Neural cell (in vitro differentiated cells): ENCODE results near the gene OTUD5. TPM values are rescaled to one million over a fixed set of nuclear protein-coding genes. Genes with fewer than 3 reads are reported as not detected.

ENCODE experiments used
- H2AFZ ChIP-seq: fragments of 200-600, 300-800 bp; sonication (generic), shearing (Covaris generic); 2 replicates; pipeline ENCODE4 v1.6.0; 2014; ENCODE audit warnings: low read depth, mild to moderate bottlenecking, antibody characterized with exemption, low read length, moderate library complexity
- H3F3A ChIP-seq: fragments of 200-600 bp; shearing (Covaris generic); 2 replicates; pipeline ENCODE4 v1.6.1; 2016; ENCODE audit warnings: mild to moderate bottlenecking, moderate library complexity, mixed read lengths, antibody characterized with exemption, low read length; ENCODE audit not compliant: insufficient read depth, poor library complexity, severe bottlenecking
- H3K27ac ChIP-seq: fragments of 200-600, 300-800 bp; sonication (generic), shearing (Covaris generic); 2 replicates; pipeline ENCODE4 v1.5.1; 2014; ENCODE audit warnings: mild to moderate bottlenecking, low read length, moderate library complexity
- H3K27me3 ChIP-seq: fragments of 300-800, 200-600 bp; sonication (generic), shearing (Covaris generic); 2 replicates; pipeline ENCODE4 v1.6.0; 2014; ENCODE audit warnings: mild to moderate bottlenecking, low read depth, low read length, moderate library complexity; ENCODE audit not compliant: insufficient read depth
- H3K36me3 ChIP-seq: fragments of 300-800, 200-600 bp; sonication (generic), shearing (Covaris generic); 2 replicates; pipeline ENCODE4 v1.5.1; 2014; ENCODE audit warnings: mild to moderate bottlenecking, antibody characterized with exemption, low read length, moderate library complexity; ENCODE audit not compliant: insufficient read depth
- H3K4me2 ChIP-seq: fragments of 300-800, 200-600 bp; sonication (generic), shearing (Covaris generic); 2 replicates; pipeline ENCODE4 v1.6.0; 2014; ENCODE audit warnings: mild to moderate bottlenecking, low read length
- H3K4me3 ChIP-seq: fragments of 300-800, 200-600 bp; sonication (generic), shearing (Covaris generic); 2 replicates; pipeline ENCODE4 v1.5.1; 2014; ENCODE audit warnings: mild to moderate bottlenecking, low read length, moderate library complexity
- H3K79me2 ChIP-seq: fragments of 200-600 bp; shearing (Covaris generic); replicated peaks from 2 replicates; pipeline ENCODE4 v1.6.0; 2014; ENCODE audit warnings: mild to moderate bottlenecking, low read length, moderate library complexity; ENCODE audit not compliant: insufficient read depth
- H3K9ac ChIP-seq: fragments of 300-800, 200-600 bp; sonication (generic), shearing (Covaris generic); 2 replicates; pipeline ENCODE4 v1.6.1; 2016; ENCODE audit warnings: mild to moderate bottlenecking, low read length, mixed read lengths
- H3K9me2 ChIP-seq: fragments of 200-600 bp; shearing (Covaris generic); 2 replicates; pipeline ENCODE4 v1.6.1; 2016; ENCODE audit warnings: mild to moderate bottlenecking, low read length, mixed read lengths; ENCODE audit not compliant: insufficient read depth
- H3K9me3 ChIP-seq: fragments of 200-600, 300-800 bp; sonication (generic), shearing (Covaris generic); 2 replicates; pipeline ENCODE4 v1.6.1; 2016; ENCODE audit warnings: mild to moderate bottlenecking, mixed run types, low read length, moderate library complexity, mixed read lengths
- H4K20me1 ChIP-seq: fragments of 200-600 bp; shearing (Covaris generic); 2 replicates; pipeline ENCODE4 v1.6.1; 2016; ENCODE audit warnings: mild to moderate bottlenecking, mixed run types; ENCODE audit not compliant: insufficient read depth
- CTCF ChIP-seq: fragments of 450-650 bp; IDR thresholded peaks from 2 replicates; pipeline ENCODE4 v1.5.1; 2014; ENCODE audit warnings: antibody characterized with exemption, mild to moderate bottlenecking, moderate library complexity; ENCODE audit not compliant: poor library complexity, severe bottlenecking
- EP300 ChIP-seq: fragments of 450-650 bp; conservative IDR thresholded peaks from 2 replicates; pipeline ENCODE4 v1.6.1; 2014; ENCODE audit warnings: antibody characterized with exemption, mild to moderate bottlenecking, moderate library complexity; ENCODE audit not compliant: poor library complexity, severe bottlenecking
- EZH2 ChIP-seq: fragments of 200-600, 300-800 bp; shearing (Covaris generic), sonication (generic); IDR thresholded peaks from 2 replicates; pipeline ENCODE4 v1.6.1; 2014; ENCODE audit warnings: antibody characterized with exemption, low read length, borderline replicate concordance, mild to moderate bottlenecking; ENCODE audit not compliant: insufficient read depth, poor library complexity, severe bottlenecking
- MXI1 ChIP-seq: fragments of 450-650 bp; conservative IDR thresholded peaks from 2 replicates; pipeline ENCODE4 v1.6.1; 2014; ENCODE audit warnings: antibody characterized with exemption, mild to moderate bottlenecking; ENCODE audit not compliant: poor library complexity, severe bottlenecking
- POLR2AphosphoS5 ChIP-seq: IDR thresholded peaks from 2 replicates; pipeline ENCODE4 v1.6.1; 2012
- RAD21 ChIP-seq: fragments of 450-650 bp; conservative IDR thresholded peaks from 2 replicates; pipeline ENCODE4 v1.6.1; 2014; ENCODE audit warnings: antibody characterized with exemption, mild to moderate bottlenecking, moderate library complexity
- REST ChIP-seq: IDR thresholded peaks from 2 replicates; pipeline ENCODE4 v1.6.1; 2012; ENCODE audit warnings: borderline replicate concordance
- SMC3 ChIP-seq: fragments of 450-650 bp; conservative IDR thresholded peaks from 2 replicates; pipeline ENCODE4 v1.6.1; 2014; ENCODE audit warnings: antibody characterized with exemption, mild to moderate bottlenecking, moderate library complexity; ENCODE audit not compliant: poor library complexity
- TAF1 ChIP-seq: IDR thresholded peaks from 2 replicates; pipeline ENCODE4 v1.6.1; 2012; ENCODE audit warnings: low read depth
- polyA plus RNA-seq: library from polyadenylated mRNA; depleted of rRNA; stranded (reverse); fragments of >200 nt; gene quantifications from 2 replicates; pipeline ENCODE4 v1.2.3, GENCODE V29; 2014

OTUD5 gene
- polyA plus RNA-seq, 1 donor from 2014 or later, result 34.3 TPM

DNA sequence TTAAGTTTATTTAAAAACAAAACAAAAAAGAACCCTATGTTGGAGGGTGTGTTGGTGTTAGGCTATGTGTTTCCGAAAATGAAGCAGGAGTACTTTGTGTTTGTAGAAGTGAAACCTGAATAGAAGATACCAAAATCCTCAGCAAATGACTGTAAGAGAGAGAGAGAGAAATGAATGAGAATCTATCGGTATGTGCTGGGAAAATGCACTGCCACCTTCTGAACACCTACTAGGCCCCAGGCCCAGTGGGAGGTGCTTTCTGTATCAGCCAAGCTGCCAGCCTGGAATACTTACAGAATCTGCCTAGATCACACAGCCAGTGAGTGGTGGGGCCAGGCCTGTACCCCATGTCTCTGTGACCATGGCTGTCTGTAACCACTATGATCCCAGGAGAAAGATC lies 23.6 kb downstream of the OTUD5 start:
- TF ChIP-seq TAF1 (no peak), MXI1 (no peak), CTCF (no peak), EZH2 (no peak), RAD21 (no peak), POLR2AphosphoS5 (no peak), REST (no peak), SMC3 (no peak)
- Histone ChIP-seq H3K27ac (no peak overlapping the region), H2AFZ (no peak overlapping the region), H3K4me2 (no peak overlapping the region), H3K36me3 (no peaks in the 10 kb centered on the region), H3K9me2 (no peaks in the 10 kb centered on the region), H3K9me3 (no peaks in the 10 kb centered on the region), H4K20me1 (no peaks in the 10 kb centered on the region), H3K79me2 (no peaks in the 10 kb centered on the region), H3K9ac (no peak overlapping the region), H3K4me3 (no peak overlapping the region), H3F3A (no peaks in the 10 kb centered on the region), H3K27me3 (no peaks in the 10 kb centered on the region)

DNA sequence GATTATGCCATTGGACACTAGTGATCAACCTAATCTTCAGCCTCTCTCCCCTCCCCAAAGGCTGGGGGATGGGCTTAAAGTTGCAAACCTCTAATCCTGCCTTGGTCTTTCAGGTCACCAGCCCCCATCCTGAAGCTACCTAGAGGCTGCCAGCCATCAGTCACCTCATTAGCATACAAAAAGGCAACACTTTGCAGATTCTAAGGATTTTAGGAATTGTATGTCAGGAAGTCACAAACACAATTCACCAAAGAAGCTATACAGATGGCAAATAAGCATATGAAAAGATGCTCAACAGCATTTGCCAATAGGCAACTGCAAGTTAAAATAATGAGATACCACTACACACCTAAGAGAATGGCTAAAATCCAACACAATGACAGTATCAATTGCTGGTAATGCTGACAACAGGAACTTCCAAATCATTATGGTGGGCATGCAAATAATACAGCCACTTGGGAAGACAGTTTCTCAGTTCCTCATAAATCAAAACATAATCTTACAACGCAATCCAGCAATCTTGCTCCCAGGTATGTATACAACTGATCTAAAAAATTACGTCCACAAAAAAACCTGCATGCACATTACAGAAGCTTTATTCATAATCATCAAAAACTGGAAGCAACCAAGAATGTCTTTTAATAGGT lies 29.5 kb downstream of the OTUD5 start:
- H2AFZ ChIP-seq, result no peak overlapping the region
- no peak overlapping the region for H3K4me2 ChIP-seq
- H3K9me2 ChIP-seq, result no peaks in the 10 kb centered on the region
- H3K9me3 ChIP-seq, result no peaks in the 10 kb centered on the region
- no peaks in the 10 kb centered on the region for H3K27me3 ChIP-seq
- no peak overlapping the region for H3K4me3 ChIP-seq
- no peaks in the 10 kb centered on the region for H3K36me3 ChIP-seq
- H3K9ac ChIP-seq, result no peak overlapping the region
- no peaks in the 10 kb centered on the region for H3K79me2 ChIP-seq
- no peaks in the 10 kb centered on the region for H3F3A ChIP-seq
- H4K20me1 ChIP-seq, result no peaks in the 10 kb centered on the region
- TF ChIP-seq REST (no peak), SMC3 (no peak), TAF1 (no peak), MXI1 (no peak), RAD21 (no peak), CTCF (no peak), EP300 (no peak), EZH2 (no peak), POLR2AphosphoS5 (no peak)
- H3K27ac ChIP-seq, result no peak overlapping the region
